ENCODE measurements around the gene CNKSR1. TPM values are rescaled to one million over a fixed set of nuclear protein-coding genes. Genes with fewer than 3 reads are reported as not detected.

The CNKSR1 gene
- total RNA-seq, 6 donors from 2014 or later: 20.4 to 98.5 (median 43.1) TPM

GRCh38 chr1:26187882-26188281, 10.6 kb downstream of the CNKSR1 start:
- Histone ChIP-seq H3K27ac (no peak overlapping the region), H3K36me3 (peaks cover 0 to 22% (median 5%) of the 10 kb centered on the region in 4 donors), H3K4me3 (no peak overlapping the region), H3K9me3 (no peaks in the 10 kb centered on the region), H3K27me3 (no peaks in the 10 kb centered on the region), H3K4me1 (no peaks in the 10 kb centered on the region)
- ATAC-seq (ENCODE audit: low FRiP score in 2 of 2) (no peak), DNase-seq (no peak)
- WGBS, 2 donors: 93 to 96% methylated on average over 6 of the region's 6 CpGs
- no peak for TF ChIP-seq POLR2AphosphoS5 (IDR thresholded peaks at IDR 0.05)
- no peak for TF ChIP-seq EP300 (IDR thresholded peaks at IDR 0.05)
- TF ChIP-seq CTCF (IDR thresholded peaks at IDR 0.05): no peak
- TF ChIP-seq POLR2A (IDR thresholded peaks at IDR 0.05): no peak

- H3K27me3 ChIP-seq: no peaks in the 10 kb centered on the region
- TF ChIP-seq EP300 (IDR thresholded peaks at IDR 0.05) (no peak), CTCF (IDR thresholded peaks at IDR 0.05) (no peak), POLR2AphosphoS5 (IDR thresholded peaks at IDR 0.05) (no peak), POLR2A (IDR thresholded peaks at IDR 0.05) (no peak)
- peaks cover 0 to 18% (median 3%) of the 10 kb centered on the region in 4 donors for H3K36me3 ChIP-seq
- DNase-seq (no peak), ATAC-seq (ENCODE audit: low FRiP score in 2 of 2) (peak in 1 of 2 donors; percentile 6)
- no peaks in the 10 kb centered on the region for H3K9me3 ChIP-seq
- 96 to 100% methylated on average over 6 to 8 of the region's 8 CpGs for WGBS, 2 donors
- H3K4me1 ChIP-seq: no peaks in the 10 kb centered on the region
- no peak overlapping the region for H3K27ac ChIP-seq
- no peak overlapping the region for H3K4me3 ChIP-seq
Observed at GRCh38 chr1:26188477-26188876, 11.2 kb downstream of the CNKSR1 start.

- DNase-seq (no peak), ATAC-seq (ENCODE audit: low FRiP score in 2 of 2) (no peak)
- no peak overlapping the region for H3K4me3 ChIP-seq
- H3K36me3 ChIP-seq: peaks cover 0 to 18% (median 2%) of the 10 kb centered on the region in 4 donors
- H3K27me3 ChIP-seq: no peaks in the 10 kb centered on the region
- no peaks in the 10 kb centered on the region for H3K9me3 ChIP-seq
- WGBS, 2 donors: 79 to 90% methylated on average over 2 to 6 of the region's 6 CpGs
- no peak overlapping the region for H3K27ac ChIP-seq
- TF ChIP-seq EP300 (IDR thresholded peaks at IDR 0.05) (no peak), POLR2AphosphoS5 (IDR thresholded peaks at IDR 0.05) (no peak), CTCF (IDR thresholded peaks at IDR 0.05) (no peak), POLR2A (IDR thresholded peaks at IDR 0.05) (no peak)
- H3K4me1 ChIP-seq: no peaks in the 10 kb centered on the region
Observed at GRCh38 chr1:26189331-26189730, 12.0 kb downstream of the CNKSR1 start.

- Histone ChIP-seq H3K27ac (no peak overlapping the region), H3K27me3 (no peaks in the 10 kb centered on the region), H3K36me3 (peaks cover 0 to 14% (median 2%) of the 10 kb centered on the region in 4 donors), H3K4me3 (no peak overlapping the region), H3K9me3 (no peaks in the 10 kb centered on the region), H3K4me1 (no peaks in the 10 kb centered on the region)
- ATAC-seq (ENCODE audit: low FRiP score in 2 of 2) (no peak), DNase-seq (no peak)
- WGBS, 2 donors: 80 to 87% methylated on average over 7 of the region's 7 CpGs
- TF ChIP-seq POLR2AphosphoS5 (IDR thresholded peaks at IDR 0.05): no peak
- TF ChIP-seq EP300 (IDR thresholded peaks at IDR 0.05): no peak
Observed at GRCh38 chr1:26189751-26190275, 12.5 kb downstream of the CNKSR1 start.

- Histone ChIP-seq H3K27me3 (no peaks in the 10 kb centered on the region), H3K4me3 (no peak within 1 kb of the TSS), H3K36me3 (peaks cover 0 to 11% (median 2%) of the 10 kb centered on the region in 4 donors), H3K27ac (no peak within 1 kb of the TSS), H3K4me1 (no peaks in the 10 kb centered on the region), H3K9me3 (no peaks in the 10 kb centered on the region)
- no peak for TF ChIP-seq EP300 (IDR thresholded peaks at IDR 0.05)
- no peak for TF ChIP-seq POLR2AphosphoS5 (IDR thresholded peaks at IDR 0.05)
- TF ChIP-seq CTCF (IDR thresholded peaks at IDR 0.05): no peak
- no peak for TF ChIP-seq POLR2A (IDR thresholded peaks at IDR 0.05)
- DNase-seq (no peak), ATAC-seq (ENCODE audit: low FRiP score in 2 of 2) (no peak)
- WGBS, 2 donors: 47 to 60% methylated on average over 11 to 16 of the region's 16 CpGs
Observed at GRCh38 chr1:26190373-26190987, 13.2 kb downstream of the CNKSR1 start, which contains the start of gene CATSPER4. CATSPER4 (plus strand) TSS chr1:26190602; CDS start chr1:26190628, 26 bp downstream.
